ENCODE measurements around the gene UMAD1. TPM values are rescaled to one million over a fixed set of nuclear protein-coding genes. Genes with fewer than 3 reads are reported as not detected.

Gene UMAD1
- total and polyA plus RNA-seq, 2 of the 13 experiments (the other 11 are each of a cell fraction or from before 2014, with no cell fraction given): 16.8 to 17.6 TPM

DNA sequence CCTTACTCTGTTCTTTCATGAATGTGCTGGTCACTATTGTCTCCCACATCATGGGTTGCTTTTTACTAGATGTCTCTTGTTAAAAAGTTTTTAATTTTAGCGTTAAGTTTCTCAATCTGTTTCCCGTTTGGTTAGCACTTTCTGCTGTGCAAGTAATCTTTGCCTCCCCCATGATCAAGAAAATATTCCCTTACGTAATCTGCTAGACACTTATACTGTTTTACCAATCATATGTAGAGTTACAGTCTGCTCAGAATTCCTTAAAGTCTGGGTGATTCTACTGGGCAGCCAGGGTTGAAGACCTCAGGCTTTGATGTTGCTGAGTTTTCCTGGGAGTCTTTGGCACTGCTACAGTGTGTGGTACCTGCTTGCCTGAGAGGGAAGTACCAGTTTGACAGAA lies 116.0 kb downstream of the UMAD1 start:
- H3K4me2 ChIP-seq (ENCODE audit: low read depth, low read length): no peak overlapping the region
- in situ Hi-C loops (cut with HindIII; ENCODE audit: extremely low pct_ligation_motif_present, low pct_unique_long_range_greater_than_20kb): loop anchor here (5.0 kb wide), 1 partner anchor 74 kb away; no protein-coding TSS in a partner anchor
- no peak overlapping the region for H3K9ac ChIP-seq (ENCODE audit: insufficient read depth, low read depth, low read length)
- no peaks in the 10 kb centered on the region for H3K36me3 ChIP-seq (replicated peaks in 1 of 2; ENCODE audit: control insufficient read depth in 1 of 2, insufficient read depth in 2 of 2, low read length in 2 of 2)
- TF ChIP-seq BRD4 (CRISPR knock-in tag; IDR thresholded peaks at IDR 0.05) (no peak), ZNF652 (CRISPR knock-in tag; IDR thresholded peaks at IDR 0.05; ENCODE audit: borderline replicate concordance, low read depth) (no peak), SALL1 (CRISPR knock-in tag; IDR thresholded peaks at IDR 0.05) (no peak), CCAR2 (optimal IDR thresholded peaks at IDR 0.05; ENCODE audit: low read depth, low read length) (no peak), POGZ (CRISPR knock-in tag; IDR thresholded peaks at IDR 0.05) (no peak), NCOA2 (CRISPR knock-in tag; IDR thresholded peaks at IDR 0.05) (no peak), LCORL (IDR thresholded peaks at IDR 0.05) (no peak), LCORL (CRISPR knock-in tag; IDR thresholded peaks at IDR 0.05) (no peak), SP140L (CRISPR knock-in tag; IDR thresholded peaks at IDR 0.05; ENCODE audit: borderline replicate concordance) (no peak), ZNF605 (CRISPR knock-in tag; IDR thresholded peaks at IDR 0.05) (no peak), ZNF780A (CRISPR knock-in tag; IDR thresholded peaks at IDR 0.05) (no peak)
- TF ChIP-seq, protein P1, sequence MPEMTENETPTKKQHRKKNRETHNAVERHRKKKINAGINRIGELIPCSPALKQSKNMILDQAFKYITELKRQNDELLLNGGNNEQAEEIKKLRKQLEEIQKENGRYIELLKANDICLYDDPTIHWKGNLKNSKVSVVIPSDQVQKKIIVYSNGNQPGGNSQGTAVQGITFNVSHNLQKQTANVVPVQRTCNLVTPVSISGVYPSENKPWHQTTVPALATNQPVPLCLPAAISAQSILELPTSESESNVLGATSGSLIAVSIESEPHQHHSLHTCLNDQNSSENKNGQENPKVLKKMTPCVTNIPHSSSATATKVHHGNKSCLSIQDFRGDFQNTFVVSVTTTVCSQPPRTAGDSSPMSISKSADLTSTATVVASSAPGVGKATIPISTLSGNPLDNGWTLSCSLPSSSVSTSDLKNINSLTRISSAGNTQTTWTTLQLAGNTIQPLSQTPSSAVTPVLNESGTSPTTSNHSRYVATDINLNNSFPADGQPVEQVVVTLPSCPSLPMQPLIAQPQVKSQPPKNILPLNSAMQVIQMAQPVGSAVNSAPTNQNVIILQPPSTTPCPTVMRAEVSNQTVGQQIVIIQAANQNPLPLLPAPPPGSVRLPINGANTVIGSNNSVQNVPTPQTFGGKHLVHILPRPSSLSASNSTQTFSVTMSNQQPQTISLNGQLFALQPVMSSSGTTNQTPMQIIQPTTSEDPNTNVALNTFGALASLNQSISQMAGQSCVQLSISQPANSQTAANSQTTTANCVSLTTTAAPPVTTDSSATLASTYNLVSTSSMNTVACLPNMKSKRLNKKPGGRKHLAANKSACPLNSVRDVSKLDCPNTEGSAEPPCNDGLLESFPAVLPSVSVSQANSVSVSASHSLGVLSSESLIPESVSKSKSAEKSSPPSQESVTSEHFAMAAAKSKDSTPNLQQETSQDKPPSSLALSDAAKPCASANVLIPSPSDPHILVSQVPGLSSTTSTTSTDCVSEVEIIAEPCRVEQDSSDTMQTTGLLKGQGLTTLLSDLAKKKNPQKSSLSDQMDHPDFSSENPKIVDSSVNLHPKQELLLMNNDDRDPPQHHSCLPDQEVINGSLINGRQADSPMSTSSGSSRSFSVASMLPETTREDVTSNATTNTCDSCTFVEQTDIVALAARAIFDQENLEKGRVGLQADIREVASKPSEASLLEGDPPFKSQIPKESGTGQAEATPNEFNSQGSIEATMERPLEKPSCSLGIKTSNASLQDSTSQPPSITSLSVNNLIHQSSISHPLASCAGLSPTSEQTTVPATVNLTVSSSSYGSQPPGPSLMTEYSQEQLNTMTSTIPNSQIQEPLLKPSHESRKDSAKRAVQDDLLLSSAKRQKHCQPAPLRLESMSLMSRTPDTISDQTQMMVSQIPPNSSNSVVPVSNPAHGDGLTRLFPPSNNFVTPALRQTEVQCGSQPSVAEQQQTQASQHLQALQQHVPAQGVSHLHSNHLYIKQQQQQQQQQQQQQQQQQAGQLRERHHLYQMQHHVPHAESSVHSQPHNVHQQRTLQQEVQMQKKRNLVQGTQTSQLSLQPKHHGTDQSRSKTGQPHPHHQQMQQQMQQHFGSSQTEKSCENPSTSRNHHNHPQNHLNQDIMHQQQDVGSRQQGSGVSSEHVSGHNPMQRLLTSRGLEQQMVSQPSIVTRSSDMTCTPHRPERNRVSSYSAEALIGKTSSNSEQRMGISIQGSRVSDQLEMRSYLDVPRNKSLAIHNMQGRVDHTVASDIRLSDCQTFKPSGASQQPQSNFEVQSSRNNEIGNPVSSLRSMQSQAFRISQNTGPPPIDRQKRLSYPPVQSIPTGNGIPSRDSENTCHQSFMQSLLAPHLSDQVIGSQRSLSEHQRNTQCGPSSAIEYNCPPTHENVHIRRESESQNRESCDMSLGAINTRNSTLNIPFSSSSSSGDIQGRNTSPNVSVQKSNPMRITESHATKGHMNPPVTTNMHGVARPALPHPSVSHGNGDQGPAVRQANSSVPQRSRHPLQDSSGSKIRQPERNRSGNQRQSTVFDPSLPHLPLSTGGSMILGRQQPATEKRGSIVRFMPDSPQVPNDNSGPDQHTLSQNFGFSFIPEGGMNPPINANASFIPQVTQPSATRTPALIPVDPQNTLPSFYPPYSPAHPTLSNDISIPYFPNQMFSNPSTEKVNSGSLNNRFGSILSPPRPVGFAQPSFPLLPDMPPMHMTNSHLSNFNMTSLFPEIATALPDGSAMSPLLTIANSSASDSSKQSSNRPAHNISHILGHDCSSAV (CRISPR knock-in tag; IDR thresholded peaks at IDR 0.05; ENCODE audit: borderline replicate concordance): no peak
- TF ChIP-seq, protein P2, sequence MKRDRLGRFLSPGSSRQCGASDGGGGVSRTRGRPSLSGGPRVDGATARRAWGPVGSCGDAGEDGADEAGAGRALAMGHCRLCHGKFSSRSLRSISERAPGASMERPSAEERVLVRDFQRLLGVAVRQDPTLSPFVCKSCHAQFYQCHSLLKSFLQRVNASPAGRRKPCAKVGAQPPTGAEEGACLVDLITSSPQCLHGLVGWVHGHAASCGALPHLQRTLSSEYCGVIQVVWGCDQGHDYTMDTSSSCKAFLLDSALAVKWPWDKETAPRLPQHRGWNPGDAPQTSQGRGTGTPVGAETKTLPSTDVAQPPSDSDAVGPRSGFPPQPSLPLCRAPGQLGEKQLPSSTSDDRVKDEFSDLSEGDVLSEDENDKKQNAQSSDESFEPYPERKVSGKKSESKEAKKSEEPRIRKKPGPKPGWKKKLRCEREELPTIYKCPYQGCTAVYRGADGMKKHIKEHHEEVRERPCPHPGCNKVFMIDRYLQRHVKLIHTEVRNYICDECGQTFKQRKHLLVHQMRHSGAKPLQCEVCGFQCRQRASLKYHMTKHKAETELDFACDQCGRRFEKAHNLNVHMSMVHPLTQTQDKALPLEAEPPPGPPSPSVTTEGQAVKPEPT (CRISPR knock-in tag; IDR thresholded peaks at IDR 0.05; ENCODE audit: low read depth): no peak
- TF ChIP-seq, protein P3, sequence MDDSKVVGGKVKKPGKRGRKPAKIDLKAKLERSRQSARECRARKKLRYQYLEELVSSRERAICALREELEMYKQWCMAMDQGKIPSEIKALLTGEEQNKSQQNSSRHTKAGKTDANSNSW (CRISPR knock-in tag; IDR thresholded peaks at IDR 0.05; ENCODE audit: borderline replicate concordance): no peak
- CTCF ChIA-PET (ENCODE audit: low intra/inter-chr PET ratio, low total read pairs): no interaction called here
- no peaks in the 10 kb centered on the region for H4K20me1 ChIP-seq (ENCODE audit: insufficient read depth, low read length)
- no peak for FAIRE-seq
- ATAC-seq: no peak
- no peaks in the 10 kb centered on the region for H3K27me3 ChIP-seq (ENCODE audit: control insufficient read depth in 1 of 2, insufficient read depth in 2 of 2, low read length in 2 of 2)
- no peaks in the 10 kb centered on the region for H3K9me3 ChIP-seq (ENCODE audit: low read length)
- no peaks in the 10 kb centered on the region for H3K79me2 ChIP-seq (ENCODE audit: insufficient read depth, low read length)
- no peak overlapping the region for H3K27ac ChIP-seq (ENCODE audit: extremely low read length, insufficient read depth, low read length)
- H2AFZ ChIP-seq (ENCODE audit: low read length): no peak overlapping the region
- no peak for DNase-seq (ENCODE audit: low spot score)
- H3K4me3 ChIP-seq (replicated peaks in 1 of 3; ENCODE audit: insufficient read depth in 1 of 3, low read depth in 2 of 3, low read length in 3 of 3): no peak overlapping the region
- POLR2A ChIA-PET: no interaction called here
- no TSS peak for BruUV-seq (replicated peaks)
- H3K4me1 ChIP-seq (ENCODE audit: insufficient read depth, low read length): peaks cover 6% of the 10 kb centered on the region
- intact Hi-C loops (cut with micrococcal nuclease; ENCODE audit: unreplicated experiment): no loop called here
- 97% methylated on average over 3 of the region's 3 CpGs for WGBS (ENCODE audit: low lambda C conversion rate)
